GM23338 (cell line): ENCODE measurements around the gene SPATA13. TPM values are rescaled to one million over a fixed set of nuclear protein-coding genes. Genes with fewer than 3 reads are reported as not detected.

Experiments used
- ATAC-seq: fragments of 200-7000 bp; cut with Tn5 transposase; 3 replicates; pipeline ENCODE4 v1.9.1; 2020
- DNase-seq: peaks from one replicate; pipeline ENCODE4 v3.0.0-alpha.2; 2015; ENCODE audit warnings: low spot score
- H2AFZ ChIP-seq: fragments of 200-600 bp; sonication (generic); 2 replicates; pipeline ENCODE4 v1.8.0; 2016; ENCODE audit warnings: antibody characterized with exemption, mild to moderate bottlenecking, moderate library complexity
- H3F3A ChIP-seq: fragments of 200-600 bp; sonication (generic); replicated peaks from 2 replicates; pipeline ENCODE4 v1.8.0; 2017; ENCODE audit warnings: antibody characterized with exemption, mixed run types, low read depth
- H3K27ac ChIP-seq: fragments of 200-600 bp; sonication (generic); 2 replicates; pipeline ENCODE4 v1.6.1; 2016; ENCODE audit warnings: low read depth
- H3K27me3 ChIP-seq: fragments of 200-600 bp; sonication (generic); 2 replicates; pipeline ENCODE4 v1.8.0; 2016; ENCODE audit warnings: mild to moderate bottlenecking, mixed run types, moderate library complexity; ENCODE audit not compliant: insufficient read depth
- H3K36me3 ChIP-seq: fragments of 200-600 bp; sonication (generic); 2 replicates; pipeline ENCODE4 v1.8.0; 2016; ENCODE audit warnings: mild to moderate bottlenecking; ENCODE audit not compliant: insufficient read depth
- H3K4me1 ChIP-seq: fragments of 200-600 bp; sonication (generic); 2 replicates; pipeline ENCODE4 v1.8.0; 2016; ENCODE audit warnings: mild to moderate bottlenecking, moderate library complexity; ENCODE audit not compliant: insufficient read depth
- H3K4me2 ChIP-seq: fragments of 200-600 bp; sonication (generic); 2 replicates; pipeline ENCODE4 v1.7.1; 2017; ENCODE audit warnings: mixed run types
- H3K4me3 ChIP-seq: fragments of 200-600 bp; sonication (generic); 2 replicates; pipeline ENCODE4 v1.6.1; 2016; ENCODE audit warnings: mixed run types
- H3K79me2 ChIP-seq: fragments of 200-600 bp; sonication (generic); replicated peaks from 2 replicates; pipeline ENCODE4 v1.8.0; 2017; ENCODE audit warnings: mild to moderate bottlenecking; ENCODE audit not compliant: insufficient read depth
- H3K9me2 ChIP-seq: fragments of 200-600 bp; sonication (generic); 2 replicates; pipeline ENCODE4 v1.8.0; 2017; ENCODE audit not compliant: insufficient read depth
- H4K20me1 ChIP-seq: fragments of 200-600 bp; sonication (generic); replicated peaks from 2 replicates; pipeline ENCODE4 v1.8.0; 2017; ENCODE audit warnings: mild to moderate bottlenecking; ENCODE audit not compliant: insufficient read depth
- H3K27ac Mint-ChIP-seq: 2 replicates; pipeline ENCODE4 v1.8.0; 2020; ENCODE audit warnings: inconsistent platforms, mild to moderate bottlenecking, moderate library complexity, mixed read lengths
- H3K27me3 Mint-ChIP-seq: 3 replicates; pipeline ENCODE4 v1.8.0; 2022; ENCODE audit warnings: low read depth, mild to moderate bottlenecking, moderate library complexity, mixed read lengths, inconsistent platforms; ENCODE audit not compliant: insufficient read depth, poor library complexity
- H3K36me3 Mint-ChIP-seq: 3 replicates; pipeline ENCODE4 v1.8.0; 2021; ENCODE audit warnings: low read depth, mild to moderate bottlenecking, inconsistent platforms, moderate library complexity, mixed read lengths
- H3K4me1 Mint-ChIP-seq: 3 replicates; pipeline ENCODE4 v1.8.0; 2020; ENCODE audit warnings: mild to moderate bottlenecking, inconsistent platforms, mixed read lengths
- H3K4me3 Mint-ChIP-seq: 3 replicates; pipeline ENCODE4 v1.8.0; 2021; ENCODE audit warnings: moderate library complexity, mild to moderate bottlenecking, inconsistent platforms, mixed read lengths
- H3K9me3 Mint-ChIP-seq: 3 replicates; pipeline ENCODE4 v1.8.0; 2020; ENCODE audit warnings: moderate library complexity, mild to moderate bottlenecking, inconsistent platforms, mixed read lengths
- CREB1 ChIP-seq: fragments of 250-450 bp; sonication (Bioruptor Pico); IDR thresholded peaks from 2 replicates; pipeline ENCODE4 v1.5.0; 2020; ENCODE audit warnings: low read depth, mild to moderate bottlenecking, moderate library complexity
- EZH2 ChIP-seq: fragments of 200-600 bp; sonication (generic); IDR thresholded peaks from one replicate; pipeline ENCODE4 v1.8.0; 2017; ENCODE audit warnings: antibody characterized with exemption, mild to moderate bottlenecking, low read depth; ENCODE audit not compliant: unreplicated experiment
- EZH2phosphoT487 ChIP-seq: fragments of 200-600 bp; sonication (generic); IDR thresholded peaks from one replicate; pipeline ENCODE4 v1.8.1; 2018; ENCODE audit warnings: antibody characterized with exemption; ENCODE audit not compliant: unreplicated experiment
- JUNB ChIP-seq: IDR thresholded peaks from one replicate; pipeline ENCODE4 v1.6.1; 2016; ENCODE audit warnings: antibody characterized with exemption; ENCODE audit not compliant: unreplicated experiment
- NANOG ChIP-seq: IDR thresholded peaks from 2 replicates; pipeline ENCODE4 v1.6.1; 2016; ENCODE audit warnings: antibody characterized with exemption, borderline replicate concordance
- POLR2AphosphoS5 ChIP-seq: IDR thresholded peaks from 2 replicates; pipeline ENCODE4 v1.6.1; 2016; ENCODE audit warnings: antibody characterized with exemption, low read depth
- STAT1 ChIP-seq: IDR thresholded peaks from one replicate; pipeline ENCODE4 v1.6.1; 2016; ENCODE audit warnings: antibody characterized with exemption; ENCODE audit not compliant: unreplicated experiment
- ZNF114 ChIP-seq: fragments of 250-450 bp; sonication (Bioruptor Pico); IDR thresholded peaks from 2 replicates; pipeline ENCODE4 v1.5.0; 2020; ENCODE audit warnings: mild to moderate bottlenecking, moderate library complexity
- ZNF331 ChIP-seq: fragments of 250-450 bp; sonication (Bioruptor Pico); IDR thresholded peaks from 2 replicates; pipeline ENCODE4 v1.5.0; 2020; ENCODE audit warnings: low read depth, mild to moderate bottlenecking, moderate library complexity
- polyA plus RNA-seq: library from polyadenylated mRNA; unstranded; fragments of >200 nt; fragmentation: Nextera tagmentation; extraction: Ambion mirVana; gene quantifications from 2 replicates; pipeline ENCODE4 v1.2.1, GENCODE V29; 2016
- total RNA-seq: library from RNA; depleted of rRNA; stranded (reverse); fragments of >200 nt; shearing (Covaris generic); gene quantifications from 2 replicates; pipeline ENCODE4 v1.2.3, GENCODE V29; 2014
- TF ChIP-seq, protein P1 (sequence below): IDR thresholded peaks from 2 replicates; pipeline ENCODE4 v1.6.1; 2016; ENCODE audit warnings: antibody characterized with exemption
- TF ChIP-seq, protein P2 (sequence below): fragments of 250-450 bp; sonication (Bioruptor Pico); IDR thresholded peaks from 2 replicates; pipeline ENCODE4 v1.5.0; 2020; ENCODE audit warnings: mild to moderate bottlenecking, moderate library complexity
- TF ChIP-seq, protein P3 (sequence below), 2 experiments: fragments of 200-600 bp in 1 of 2; sonication (generic) in 1 of 2; conservative IDR thresholded peaks; 2 replicates each; pipeline versions ENCODE4 v1.5.1 to v1.6.1; 2016 to 2017; ENCODE audit warnings: antibody characterized with exemption in 2 of 2, low read depth in 2 of 2, mild to moderate bottlenecking in 2 of 2, moderate library complexity in 1 of 2
- TF ChIP-seq, protein P4 (sequence below): IDR thresholded peaks from one replicate; pipeline ENCODE4 v1.6.1; 2018; ENCODE audit warnings: antibody characterized with exemption; ENCODE audit not compliant: unreplicated experiment

Gene SPATA13
- total and polyA plus RNA-seq, 2 experiments from 2014 or later: 11.9 to 45.7 TPM

DNA sequence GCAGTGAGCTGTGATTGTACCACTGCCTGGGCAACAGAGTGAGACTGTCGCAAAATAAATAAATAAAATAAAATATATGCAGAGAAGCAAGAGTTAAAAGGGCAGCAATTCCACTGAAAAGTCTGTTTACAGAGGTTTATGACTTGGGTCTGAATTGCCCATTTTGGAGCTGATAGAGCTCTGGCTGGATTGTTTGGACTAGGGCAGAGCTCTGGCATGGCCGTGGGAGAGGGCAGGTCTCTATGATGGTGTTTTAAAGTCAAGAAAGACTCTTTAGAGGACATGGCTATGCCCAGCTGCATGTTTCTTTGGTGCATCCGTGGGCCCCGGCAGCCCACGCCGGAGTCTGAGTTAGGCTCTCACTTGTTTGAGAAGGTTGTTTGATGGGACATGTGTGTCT lies 84.3 kb downstream of the SPATA13 start:
- DNase-seq: no peak
- Histone ChIP-seq H3K79me2 (peaks cover 43% of the 10 kb centered on the region), H3K4me3 (no peak overlapping the region), H3K27me3 (no peaks in the 10 kb centered on the region), H3F3A (no peaks in the 10 kb centered on the region), H3K36me3 (no peaks in the 10 kb centered on the region; the same call in 1 of the 2 replicates), H2AFZ (no peak overlapping the region), H3K9me2 (no peaks in the 10 kb centered on the region), H3K4me2 (no peak overlapping the region), H3K27ac (no peak overlapping the region), H3K4me1 (peaks cover 24% of the 10 kb centered on the region), H4K20me1 (peaks cover 2% of the 10 kb centered on the region; the same call in 1 of the 2 replicates)
- no peak for ATAC-seq
- TF ChIP-seq ZNF114 (CRISPR knock-in tag): no peak
- TF ChIP-seq, protein P1, sequence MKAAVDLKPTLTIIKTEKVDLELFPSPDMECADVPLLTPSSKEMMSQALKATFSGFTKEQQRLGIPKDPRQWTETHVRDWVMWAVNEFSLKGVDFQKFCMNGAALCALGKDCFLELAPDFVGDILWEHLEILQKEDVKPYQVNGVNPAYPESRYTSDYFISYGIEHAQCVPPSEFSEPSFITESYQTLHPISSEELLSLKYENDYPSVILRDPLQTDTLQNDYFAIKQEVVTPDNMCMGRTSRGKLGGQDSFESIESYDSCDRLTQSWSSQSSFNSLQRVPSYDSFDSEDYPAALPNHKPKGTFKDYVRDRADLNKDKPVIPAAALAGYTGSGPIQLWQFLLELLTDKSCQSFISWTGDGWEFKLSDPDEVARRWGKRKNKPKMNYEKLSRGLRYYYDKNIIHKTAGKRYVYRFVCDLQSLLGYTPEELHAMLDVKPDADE: no peak
- no peak for TF ChIP-seq EZH2phosphoT487
- no peak for TF ChIP-seq JUNB
- TF ChIP-seq, protein P2, sequence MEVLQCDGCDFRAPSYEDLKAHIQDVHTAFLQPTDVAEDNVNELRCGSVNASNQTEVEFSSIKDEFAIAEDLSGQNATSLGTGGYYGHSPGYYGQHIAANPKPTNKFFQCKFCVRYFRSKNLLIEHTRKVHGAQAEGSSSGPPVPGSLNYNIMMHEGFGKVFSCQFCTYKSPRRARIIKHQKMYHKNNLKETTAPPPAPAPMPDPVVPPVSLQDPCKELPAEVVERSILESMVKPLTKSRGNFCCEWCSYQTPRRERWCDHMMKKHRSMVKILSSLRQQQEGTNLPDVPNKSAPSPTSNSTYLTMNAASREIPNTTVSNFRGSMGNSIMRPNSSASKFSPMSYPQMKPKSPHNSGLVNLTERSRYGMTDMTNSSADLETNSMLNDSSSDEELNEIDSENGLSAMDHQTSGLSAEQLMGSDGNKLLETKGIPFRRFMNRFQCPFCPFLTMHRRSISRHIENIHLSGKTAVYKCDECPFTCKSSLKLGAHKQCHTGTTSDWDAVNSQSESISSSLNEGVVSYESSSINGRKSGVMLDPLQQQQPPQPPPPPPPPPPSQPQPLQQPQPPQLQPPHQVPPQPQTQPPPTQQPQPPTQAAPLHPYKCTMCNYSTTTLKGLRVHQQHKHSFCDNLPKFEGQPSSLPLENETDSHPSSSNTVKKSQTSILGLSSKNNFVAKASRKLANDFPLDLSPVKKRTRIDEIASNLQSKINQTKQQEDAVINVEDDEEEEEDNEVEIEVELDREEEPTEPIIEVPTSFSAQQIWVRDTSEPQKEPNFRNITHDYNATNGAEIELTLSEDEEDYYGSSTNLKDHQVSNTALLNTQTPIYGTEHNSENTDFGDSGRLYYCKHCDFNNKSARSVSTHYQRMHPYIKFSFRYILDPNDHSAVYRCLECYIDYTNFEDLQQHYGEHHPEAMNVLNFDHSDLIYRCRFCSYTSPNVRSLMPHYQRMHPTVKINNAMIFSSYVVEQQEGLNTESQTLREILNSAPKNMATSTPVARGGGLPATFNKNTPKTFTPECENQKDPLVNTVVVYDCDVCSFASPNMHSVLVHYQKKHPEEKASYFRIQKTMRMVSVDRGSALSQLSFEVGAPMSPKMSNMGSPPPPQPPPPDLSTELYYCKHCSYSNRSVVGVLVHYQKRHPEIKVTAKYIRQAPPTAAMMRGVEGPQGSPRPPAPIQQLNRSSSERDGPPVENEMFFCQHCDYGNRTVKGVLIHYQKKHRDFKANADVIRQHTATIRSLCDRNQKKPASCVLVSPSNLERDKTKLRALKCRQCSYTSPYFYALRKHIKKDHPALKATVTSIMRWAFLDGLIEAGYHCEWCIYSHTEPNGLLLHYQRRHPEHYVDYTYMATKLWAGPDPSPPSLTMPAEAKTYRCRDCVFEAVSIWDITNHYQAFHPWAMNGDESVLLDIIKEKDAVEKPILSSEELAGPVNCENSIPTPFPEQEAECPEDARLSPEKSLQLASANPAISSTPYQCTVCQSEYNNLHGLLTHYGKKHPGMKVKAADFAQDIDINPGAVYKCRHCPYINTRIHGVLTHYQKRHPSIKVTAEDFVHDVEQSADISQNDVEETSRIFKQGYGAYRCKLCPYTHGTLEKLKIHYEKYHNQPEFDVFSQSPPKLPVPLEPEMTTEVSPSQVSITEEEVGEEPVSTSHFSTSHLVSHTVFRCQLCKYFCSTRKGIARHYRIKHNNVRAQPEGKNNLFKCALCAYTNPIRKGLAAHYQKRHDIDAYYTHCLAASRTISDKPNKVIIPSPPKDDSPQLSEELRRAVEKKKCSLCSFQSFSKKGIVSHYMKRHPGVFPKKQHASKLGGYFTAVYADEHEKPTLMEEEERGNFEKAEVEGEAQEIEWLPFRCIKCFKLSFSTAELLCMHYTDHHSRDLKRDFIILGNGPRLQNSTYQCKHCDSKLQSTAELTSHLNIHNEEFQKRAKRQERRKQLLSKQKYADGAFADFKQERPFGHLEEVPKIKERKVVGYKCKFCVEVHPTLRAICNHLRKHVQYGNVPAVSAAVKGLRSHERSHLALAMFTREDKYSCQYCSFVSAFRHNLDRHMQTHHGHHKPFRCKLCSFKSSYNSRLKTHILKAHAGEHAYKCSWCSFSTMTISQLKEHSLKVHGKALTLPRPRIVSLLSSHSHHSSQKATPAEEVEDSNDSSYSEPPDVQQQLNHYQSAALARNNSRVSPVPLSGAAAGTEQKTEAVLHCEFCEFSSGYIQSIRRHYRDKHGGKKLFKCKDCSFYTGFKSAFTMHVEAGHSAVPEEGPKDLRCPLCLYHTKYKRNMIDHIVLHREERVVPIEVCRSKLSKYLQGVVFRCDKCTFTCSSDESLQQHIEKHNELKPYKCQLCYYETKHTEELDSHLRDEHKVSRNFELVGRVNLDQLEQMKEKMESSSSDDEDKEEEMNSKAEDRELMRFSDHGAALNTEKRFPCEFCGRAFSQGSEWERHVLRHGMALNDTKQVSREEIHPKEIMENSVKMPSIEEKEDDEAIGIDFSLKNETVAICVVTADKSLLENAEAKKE: no peak
- TF ChIP-seq, protein P3, sequence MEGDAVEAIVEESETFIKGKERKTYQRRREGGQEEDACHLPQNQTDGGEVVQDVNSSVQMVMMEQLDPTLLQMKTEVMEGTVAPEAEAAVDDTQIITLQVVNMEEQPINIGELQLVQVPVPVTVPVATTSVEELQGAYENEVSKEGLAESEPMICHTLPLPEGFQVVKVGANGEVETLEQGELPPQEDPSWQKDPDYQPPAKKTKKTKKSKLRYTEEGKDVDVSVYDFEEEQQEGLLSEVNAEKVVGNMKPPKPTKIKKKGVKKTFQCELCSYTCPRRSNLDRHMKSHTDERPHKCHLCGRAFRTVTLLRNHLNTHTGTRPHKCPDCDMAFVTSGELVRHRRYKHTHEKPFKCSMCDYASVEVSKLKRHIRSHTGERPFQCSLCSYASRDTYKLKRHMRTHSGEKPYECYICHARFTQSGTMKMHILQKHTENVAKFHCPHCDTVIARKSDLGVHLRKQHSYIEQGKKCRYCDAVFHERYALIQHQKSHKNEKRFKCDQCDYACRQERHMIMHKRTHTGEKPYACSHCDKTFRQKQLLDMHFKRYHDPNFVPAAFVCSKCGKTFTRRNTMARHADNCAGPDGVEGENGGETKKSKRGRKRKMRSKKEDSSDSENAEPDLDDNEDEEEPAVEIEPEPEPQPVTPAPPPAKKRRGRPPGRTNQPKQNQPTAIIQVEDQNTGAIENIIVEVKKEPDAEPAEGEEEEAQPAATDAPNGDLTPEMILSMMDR (conservative IDR thresholded peaks at IDR 0.05; ENCODE audit: low read depth in 2 of 2): no peak
- no peak for TF ChIP-seq EZH2
- TF ChIP-seq STAT1: no peak
- no peak for TF ChIP-seq CREB1 (CRISPR knock-in tag)
- no peak for TF ChIP-seq ZNF331 (CRISPR knock-in tag)
- no peak for TF ChIP-seq POLR2AphosphoS5
- no peak for TF ChIP-seq NANOG
- TF ChIP-seq, protein P4, sequence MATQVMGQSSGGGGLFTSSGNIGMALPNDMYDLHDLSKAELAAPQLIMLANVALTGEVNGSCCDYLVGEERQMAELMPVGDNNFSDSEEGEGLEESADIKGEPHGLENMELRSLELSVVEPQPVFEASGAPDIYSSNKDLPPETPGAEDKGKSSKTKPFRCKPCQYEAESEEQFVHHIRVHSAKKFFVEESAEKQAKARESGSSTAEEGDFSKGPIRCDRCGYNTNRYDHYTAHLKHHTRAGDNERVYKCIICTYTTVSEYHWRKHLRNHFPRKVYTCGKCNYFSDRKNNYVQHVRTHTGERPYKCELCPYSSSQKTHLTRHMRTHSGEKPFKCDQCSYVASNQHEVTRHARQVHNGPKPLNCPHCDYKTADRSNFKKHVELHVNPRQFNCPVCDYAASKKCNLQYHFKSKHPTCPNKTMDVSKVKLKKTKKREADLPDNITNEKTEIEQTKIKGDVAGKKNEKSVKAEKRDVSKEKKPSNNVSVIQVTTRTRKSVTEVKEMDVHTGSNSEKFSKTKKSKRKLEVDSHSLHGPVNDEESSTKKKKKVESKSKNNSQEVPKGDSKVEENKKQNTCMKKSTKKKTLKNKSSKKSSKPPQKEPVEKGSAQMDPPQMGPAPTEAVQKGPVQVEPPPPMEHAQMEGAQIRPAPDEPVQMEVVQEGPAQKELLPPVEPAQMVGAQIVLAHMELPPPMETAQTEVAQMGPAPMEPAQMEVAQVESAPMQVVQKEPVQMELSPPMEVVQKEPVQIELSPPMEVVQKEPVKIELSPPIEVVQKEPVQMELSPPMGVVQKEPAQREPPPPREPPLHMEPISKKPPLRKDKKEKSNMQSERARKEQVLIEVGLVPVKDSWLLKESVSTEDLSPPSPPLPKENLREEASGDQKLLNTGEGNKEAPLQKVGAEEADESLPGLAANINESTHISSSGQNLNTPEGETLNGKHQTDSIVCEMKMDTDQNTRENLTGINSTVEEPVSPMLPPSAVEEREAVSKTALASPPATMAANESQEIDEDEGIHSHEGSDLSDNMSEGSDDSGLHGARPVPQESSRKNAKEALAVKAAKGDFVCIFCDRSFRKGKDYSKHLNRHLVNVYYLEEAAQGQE: no peak
- H3K27me3 Mint-ChIP-seq: peaks cover 6% of the 10 kb centered on the region
- H3K36me3 Mint-ChIP-seq: no peaks in the 10 kb centered on the region; the same call in 2 of the 3 replicates
- peaks cover 39% of the 10 kb centered on the region for H3K4me1 Mint-ChIP-seq
- H3K4me3 Mint-ChIP-seq: no peak overlapping the region
- H3K27ac Mint-ChIP-seq: no peak overlapping the region
- H3K9me3 Mint-ChIP-seq: no peaks in the 10 kb centered on the region
